Liver (tissue), 9 donors: ENCODE data around the gene FFAR1. TPM values are rescaled to one million over a fixed set of nuclear protein-coding genes. Genes with fewer than 3 reads are reported as not detected.

ENCODE experiments used
- DNase-seq: peaks from one replicate; pipeline ENCODE4 v3.0.0-alpha.2; 2017; ENCODE audit warnings: low spot score
- H3K27ac ChIP-seq, 2 donors: one replicate each; pipeline ENCODE4 v1.7.0; 2013; ENCODE audit warnings: inconsistent platforms in 2 of 2, low read length in 2 of 2, control low read depth in 1 of 2, low read depth in 1 of 2, mild to moderate bottlenecking in 1 of 2
- H3K27me3 ChIP-seq, 4 donors: one replicate each; pipeline versions ENCODE4 v1.6.1 to v1.7.0; 2013; ENCODE audit warnings: low read length in 3 of 4, inconsistent platforms in 1 of 4, mild to moderate bottlenecking in 1 of 4, moderate library complexity in 1 of 4; ENCODE audit not compliant: control insufficient read depth in 4 of 4, insufficient read depth in 4 of 4
- H3K36me3 ChIP-seq, 4 donors: one replicate each; pipeline versions ENCODE4 v1.6.1 to v1.7.0; 2013; ENCODE audit warnings: low read length in 3 of 4, mild to moderate bottlenecking in 3 of 4, low read depth in 1 of 4, moderate library complexity in 1 of 4; ENCODE audit not compliant: control insufficient read depth in 4 of 4, insufficient read depth in 3 of 4
- H3K4me1 ChIP-seq, 4 donors: one replicate each; pipeline versions ENCODE4 v1.6.1 to v1.7.0; 2013; ENCODE audit warnings: low read length in 3 of 4, mild to moderate bottlenecking in 3 of 4, moderate library complexity in 1 of 4; ENCODE audit not compliant: control insufficient read depth in 4 of 4, insufficient read depth in 4 of 4
- H3K4me3 ChIP-seq, 3 donors: one replicate each; pipeline versions ENCODE4 v1.6.1 to v1.7.0; 2013; ENCODE audit warnings: low read length in 3 of 3, control low read depth in 1 of 3, low read depth in 1 of 3, mild to moderate bottlenecking in 1 of 3
- H3K9ac ChIP-seq, 2 donors: one replicate each; pipeline ENCODE4 v1.7.0; 2013; ENCODE audit warnings: low read length in 2 of 2, mild to moderate bottlenecking in 2 of 2, moderate library complexity in 2 of 2, control low read depth in 1 of 2, low read depth in 1 of 2
- H3K9me3 ChIP-seq, 4 donors: one replicate each; pipeline versions ENCODE4 v1.6.1 to v1.7.0; 2013; ENCODE audit warnings: low read length in 3 of 4; ENCODE audit not compliant: control insufficient read depth in 4 of 4
- EGR1 ChIP-seq, 2 donors: IDR thresholded peaks; 2 replicates each; pipeline ENCODE4 v1.6.1; 2016 to 2018; ENCODE audit warnings: antibody characterized with exemption in 2 of 2, low read depth in 2 of 2
- FOXA2 ChIP-seq: IDR thresholded peaks from 2 replicates; pipeline ENCODE4 v1.6.1; 2016; ENCODE audit warnings: antibody characterized with exemption
- JUND ChIP-seq, 2 donors: IDR thresholded peaks; 2 replicates each; pipeline ENCODE4 v1.6.1; 2016; ENCODE audit warnings: antibody characterized with exemption in 2 of 2
- RXRA ChIP-seq, 2 donors: IDR thresholded peaks; 2 replicates each; pipeline ENCODE4 v1.6.1; 2017 to 2018; ENCODE audit warnings: antibody characterized with exemption in 2 of 2, mild to moderate bottlenecking in 1 of 2
- SP1 ChIP-seq: IDR thresholded peaks from 2 replicates; pipeline ENCODE4 v1.6.1; 2018; ENCODE audit warnings: antibody characterized with exemption, mild to moderate bottlenecking
- TAF1 ChIP-seq: conservative IDR thresholded peaks from 2 replicates; pipeline ENCODE4 v1.6.1; 2016; ENCODE audit warnings: antibody characterized with exemption, mild to moderate bottlenecking
- YY1 ChIP-seq: IDR thresholded peaks from 2 replicates; pipeline ENCODE4 v1.6.1; 2016; ENCODE audit warnings: antibody characterized with exemption, mild to moderate bottlenecking
- ZBTB33 ChIP-seq: IDR thresholded peaks from 2 replicates; pipeline ENCODE4 v1.6.1; 2016; ENCODE audit warnings: antibody characterized with exemption
- WGBS: extraction: QIAGEN DNeasy Blood & Tissue Kit; methylation state at CpG from one replicate; pipeline ENCODE4 v1.1.7; 2013; 5-methylcytosine and 5-hydroxymethylcytosine counted together
- polyA plus RNA-seq, 2 donors: library from polyadenylated mRNA; stranded (reverse) in 1 of 2; unstranded in 1 of 2; fragments of 200-250 nt in 1 of 2; fragments of >200 nt in 1 of 2; fragmentation: Nextera tagmentation in 1 of 2; extraction: Ambion mirVana in 1 of 2; gene quantifications; one replicate each; pipeline versions ENCODE4 v1.2.1 to v1.2.3, GENCODE V29; 2013 to 2015
- total RNA-seq, 2 donors: library from RNA; depleted of rRNA; stranded (reverse); fragments of >200 nt; gene quantifications; one replicate each; pipeline ENCODE4 v1.2.3, GENCODE V29; 2014
- TF ChIP-seq, protein P1 (sequence below): fragments of 150-350 bp; IDR thresholded peaks from 2 replicates; pipeline ENCODE4 v1.5.1; 2017; ENCODE audit warnings: improper control_type of control experiment, low read depth, low read length; ENCODE audit not compliant: missing input control
- TF ChIP-seq, protein P2 (sequence below): IDR thresholded peaks from 2 replicates; pipeline ENCODE4 v1.6.1; 2016; ENCODE audit warnings: antibody characterized with exemption
- donor health status: healthy.
- donor health status: healthy.
- donor health status: healthy.
- donor health status: healthy.
- donor health status: healthy.

The FFAR1 gene
- total and polyA plus RNA-seq, 4 donors = not detected

DNA sequence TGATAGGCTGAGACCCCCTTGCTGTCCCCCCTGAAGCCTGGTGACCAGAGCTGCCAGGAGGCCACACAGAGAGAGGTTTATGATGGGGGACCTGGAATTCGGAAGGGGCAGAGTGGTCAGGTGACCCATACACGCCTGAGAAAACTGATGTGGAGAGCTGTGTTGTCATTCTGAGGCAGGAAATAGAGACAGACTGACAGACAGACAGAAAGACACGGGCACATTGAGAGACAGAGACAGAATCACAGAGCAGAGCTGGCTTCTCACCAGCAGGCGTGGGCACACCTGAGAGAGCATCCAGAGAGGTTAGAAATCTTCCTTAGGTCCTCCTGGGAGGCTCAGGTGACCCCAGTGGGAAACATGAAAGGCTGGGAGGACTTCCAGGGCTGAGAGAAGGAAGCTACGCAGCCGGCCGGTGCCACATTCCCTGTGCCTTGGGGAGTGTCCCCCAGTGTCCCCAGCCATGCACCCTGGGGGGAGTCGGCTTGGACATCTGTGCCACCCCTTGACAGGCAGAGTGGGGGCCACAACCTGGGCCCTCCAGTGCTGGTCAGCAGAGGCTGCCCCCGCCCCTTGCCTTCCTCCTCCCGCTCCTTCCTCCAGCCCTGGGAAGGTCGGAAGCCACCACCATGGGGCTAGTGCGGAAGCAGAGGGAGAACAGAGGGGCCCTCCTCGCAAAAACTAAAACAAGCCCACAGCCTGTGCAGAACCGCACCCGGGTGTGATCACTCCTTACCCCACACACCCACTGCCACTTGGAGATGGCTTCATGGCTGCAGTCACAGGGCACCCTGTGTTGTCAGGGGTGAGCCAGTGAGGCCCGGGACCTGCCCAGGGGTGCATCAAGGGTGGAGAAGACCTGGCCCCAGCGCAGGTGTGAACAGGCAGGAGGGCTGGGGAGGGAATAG lies 2.2 kb downstream of the FFAR1 start:
- 89% methylated on average over 17 of the region's 17 CpGs for WGBS
- H3K4me1 ChIP-seq = peaks cover 0 to 3% (median 2%) of the 10 kb centered on the region in 4 donors
- TF ChIP-seq, protein P1, sequence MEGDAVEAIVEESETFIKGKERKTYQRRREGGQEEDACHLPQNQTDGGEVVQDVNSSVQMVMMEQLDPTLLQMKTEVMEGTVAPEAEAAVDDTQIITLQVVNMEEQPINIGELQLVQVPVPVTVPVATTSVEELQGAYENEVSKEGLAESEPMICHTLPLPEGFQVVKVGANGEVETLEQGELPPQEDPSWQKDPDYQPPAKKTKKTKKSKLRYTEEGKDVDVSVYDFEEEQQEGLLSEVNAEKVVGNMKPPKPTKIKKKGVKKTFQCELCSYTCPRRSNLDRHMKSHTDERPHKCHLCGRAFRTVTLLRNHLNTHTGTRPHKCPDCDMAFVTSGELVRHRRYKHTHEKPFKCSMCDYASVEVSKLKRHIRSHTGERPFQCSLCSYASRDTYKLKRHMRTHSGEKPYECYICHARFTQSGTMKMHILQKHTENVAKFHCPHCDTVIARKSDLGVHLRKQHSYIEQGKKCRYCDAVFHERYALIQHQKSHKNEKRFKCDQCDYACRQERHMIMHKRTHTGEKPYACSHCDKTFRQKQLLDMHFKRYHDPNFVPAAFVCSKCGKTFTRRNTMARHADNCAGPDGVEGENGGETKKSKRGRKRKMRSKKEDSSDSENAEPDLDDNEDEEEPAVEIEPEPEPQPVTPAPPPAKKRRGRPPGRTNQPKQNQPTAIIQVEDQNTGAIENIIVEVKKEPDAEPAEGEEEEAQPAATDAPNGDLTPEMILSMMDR = no peak
- no peak for TF ChIP-seq TAF1
- no peaks in the 10 kb centered on the region for H3K36me3 ChIP-seq
- no peak overlapping the region for H3K9ac ChIP-seq
- no peaks in the 10 kb centered on the region for H3K9me3 ChIP-seq
- no peak overlapping the region for H3K4me3 ChIP-seq
- H3K27ac ChIP-seq = no peak overlapping the region
- no peak for DNase-seq
- H3K27me3 ChIP-seq = peaks cover 0 to 3% (median 0%) of the 10 kb centered on the region in 4 donors

DNA sequence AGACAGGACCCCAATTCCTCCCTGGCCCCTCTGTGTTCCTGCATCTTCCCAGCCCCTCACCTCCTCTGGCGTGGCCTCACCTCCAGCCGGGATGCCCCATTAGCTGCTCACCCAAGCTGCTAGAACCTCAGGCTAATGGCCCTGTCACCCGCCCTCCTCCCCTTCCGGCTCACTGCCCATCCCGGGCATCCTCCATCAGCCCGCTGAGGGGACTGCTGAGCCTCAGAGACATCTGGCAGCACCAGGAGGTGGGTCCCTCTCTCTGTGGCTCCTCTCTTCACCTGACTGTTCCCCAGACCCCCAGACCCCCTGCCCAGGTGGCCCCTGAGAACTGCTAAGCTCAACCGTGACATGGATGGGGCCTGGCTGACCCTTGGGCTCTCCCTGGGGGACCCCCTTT lies 2.9 kb downstream of the FFAR1 start:
- TF ChIP-seq YY1 (no peak), RXRA (IDR thresholded peaks at IDR 0.05) (no peak), JUND (IDR thresholded peaks at IDR 0.05) (no peak), SP1 (no peak), FOXA2 (no peak), EGR1 (IDR thresholded peaks at IDR 0.05; ENCODE audit: low read depth in 2 of 2) (no peak), ZBTB33 (no peak)
- TF ChIP-seq, protein P2, sequence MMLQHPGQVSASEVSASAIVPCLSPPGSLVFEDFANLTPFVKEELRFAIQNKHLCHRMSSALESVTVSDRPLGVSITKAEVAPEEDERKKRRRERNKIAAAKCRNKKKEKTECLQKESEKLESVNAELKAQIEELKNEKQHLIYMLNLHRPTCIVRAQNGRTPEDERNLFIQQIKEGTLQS = no peak
- TF ChIP-seq, protein P1 = no peak
- WGBS = 95% methylated on average over 7 of the region's 7 CpGs
- no peak for DNase-seq
- Histone ChIP-seq H3K27me3 (peaks cover 0 to 3% (median 0%) of the 10 kb centered on the region in 4 donors), H3K9me3 (no peaks in the 10 kb centered on the region), H3K27ac (no peak overlapping the region), H3K4me1 (peaks cover 0 to 4% (median 2%) of the 10 kb centered on the region in 4 donors), H3K9ac (no peak overlapping the region), H3K36me3 (no peaks in the 10 kb centered on the region), H3K4me3 (no peak overlapping the region)
